ENCODE measurements around the gene NPIPA3.
"Not testable (repeated sequence)": the region's sequence is repeated elsewhere in the genome, so short reads cannot be mapped to it uniquely, and the experiment has no call there.

DNA sequence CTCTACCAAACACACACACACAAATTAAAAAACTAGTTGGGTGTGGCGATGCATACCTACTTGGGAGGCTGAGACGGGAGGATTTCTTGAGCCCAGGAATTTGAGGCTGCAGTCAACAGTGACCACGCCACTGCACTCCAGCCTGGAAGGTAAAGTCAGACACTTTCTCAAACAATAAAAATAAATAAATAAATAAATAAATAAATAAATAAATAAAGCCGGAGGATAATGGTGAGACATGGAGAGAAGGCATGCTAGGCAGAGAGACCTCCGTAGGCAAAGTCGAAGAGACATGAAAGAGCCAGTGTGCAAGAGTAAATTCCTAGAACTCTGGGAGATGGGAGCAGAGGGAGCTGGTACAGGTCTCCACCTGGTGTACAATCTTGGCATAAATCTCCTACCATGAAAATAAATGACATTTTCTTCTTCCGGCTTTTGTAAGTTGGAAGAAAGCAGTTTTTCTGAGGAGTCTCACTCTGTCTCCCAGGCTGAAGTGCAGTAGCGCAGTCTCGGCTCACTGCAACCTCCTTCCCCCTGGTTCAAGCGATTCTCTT, 37.7 kb downstream of the NPIPA3 start:
- not testable (repeated sequence) for TF ChIP-seq EZH2 (IDR thresholded peaks at IDR 0.05; ENCODE audit: insufficient read depth, poor library complexity, severe bottlenecking); EZH2phosphoT487 (IDR thresholded peaks at IDR 0.05; ENCODE audit: insufficient read depth, low read depth)
